Measurements from ENCODE around the gene USP30. TPM values are rescaled to one million over a fixed set of nuclear protein-coding genes. Genes with fewer than 3 reads are reported as not detected.
"Not testable (repeated sequence)": the region's sequence is repeated elsewhere in the genome, so short reads cannot be mapped to it uniquely, and the experiment has no call there.

The USP30 gene
- total RNA-seq, 2 donors from 2014 or later: 10.4 to 21.0 TPM

DNA sequence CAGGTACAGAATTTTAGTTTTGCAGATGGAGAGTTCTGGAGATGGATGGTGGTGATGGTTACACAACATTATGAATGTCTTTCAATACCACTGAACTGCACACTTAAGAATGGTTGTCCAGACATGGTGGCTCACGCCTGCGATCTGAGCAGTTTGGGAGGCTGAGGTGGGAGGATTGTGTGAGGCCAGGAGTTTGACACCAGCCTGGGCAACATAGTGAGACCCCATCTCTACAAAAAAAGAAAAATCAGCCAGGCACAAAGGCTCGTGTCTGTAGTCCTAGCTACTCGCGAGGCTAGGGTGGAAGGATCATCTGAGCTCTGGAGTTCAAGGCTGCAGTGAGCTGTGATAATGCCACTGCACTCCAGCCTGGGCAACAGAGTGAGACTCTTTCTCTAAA, 8.1 kb upstream of the USP30 start:
- H3K9me3 Mint-ChIP-seq: no peaks in the 10 kb centered on the region

DNA sequence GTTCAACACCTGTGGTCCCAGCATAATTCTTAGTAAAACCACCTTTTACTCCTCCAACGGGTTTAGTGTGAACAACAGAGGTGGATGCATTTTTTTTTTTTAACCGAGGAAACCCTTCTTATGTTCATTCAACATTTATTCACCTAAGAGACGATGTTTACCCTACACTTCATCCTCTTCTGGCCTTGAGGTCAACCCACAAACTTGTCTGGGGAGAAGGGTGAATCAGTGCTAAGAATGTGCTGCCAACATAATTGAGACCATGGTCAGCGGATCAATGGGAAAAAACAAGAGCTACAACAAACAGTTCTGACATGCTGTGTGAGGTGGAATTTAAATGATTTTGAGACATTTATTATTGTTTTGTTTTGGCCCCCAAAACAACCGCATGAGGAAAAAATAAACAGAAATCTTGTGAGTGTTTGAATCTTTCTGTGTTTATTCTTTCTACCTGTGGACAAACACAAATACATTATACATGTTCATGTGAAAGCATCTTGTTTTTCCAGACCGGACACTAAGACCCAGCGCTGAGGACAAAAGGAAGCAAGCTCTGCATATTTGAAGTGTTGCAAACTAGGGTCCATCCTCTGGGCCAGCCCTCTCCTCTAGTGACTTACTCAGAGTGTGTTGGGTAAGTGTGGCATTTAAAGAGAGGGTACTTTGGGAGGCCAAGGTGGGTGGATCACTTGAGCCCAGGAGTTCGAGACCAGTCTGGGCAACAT, 5.1 kb upstream of the USP30 start:
- Mint-ChIP-seq H3K9me3 (no peaks in the 10 kb centered on the region), H3K36me3 (peaks cover 0 to 4% of the 10 kb centered on the region in 2 donors), H3K27ac (no peak overlapping the region)
- DNase-seq (ENCODE audit: low spot score in 2 of 2): no peak
- ATAC-seq: no peak

More for the DNA sequence above, 8.1 kb upstream of the USP30 start:
- ATAC-seq (no peak), DNase-seq (ENCODE audit: low spot score in 2 of 2) (no peak)
- Mint-ChIP-seq H3K27ac (no peak overlapping the region), H3K36me3 (peaks cover 0 to 4% of the 10 kb centered on the region in 2 donors)

DNA sequence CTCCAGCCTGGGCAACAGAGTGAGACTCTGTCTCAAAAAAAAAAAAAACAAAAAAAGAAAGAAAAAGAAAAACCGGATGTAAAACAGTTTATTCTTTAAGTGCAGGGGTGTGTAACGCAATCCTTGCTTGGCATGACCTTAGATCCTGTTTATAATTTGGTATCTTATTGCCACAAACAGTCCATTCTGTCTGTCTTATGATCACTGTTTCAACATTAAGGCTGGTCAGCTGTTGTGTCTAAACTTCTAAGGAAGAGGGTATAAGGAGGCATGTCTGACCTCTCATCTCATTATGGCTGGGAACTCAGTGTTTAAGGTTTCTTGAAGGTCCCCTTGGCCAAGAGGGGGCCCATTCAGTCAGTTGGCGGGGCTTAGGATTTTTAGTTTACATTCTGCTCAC, 3.7 kb upstream of the USP30 start:
- not testable (repeated sequence) for H3K27ac Mint-ChIP-seq

DNA sequence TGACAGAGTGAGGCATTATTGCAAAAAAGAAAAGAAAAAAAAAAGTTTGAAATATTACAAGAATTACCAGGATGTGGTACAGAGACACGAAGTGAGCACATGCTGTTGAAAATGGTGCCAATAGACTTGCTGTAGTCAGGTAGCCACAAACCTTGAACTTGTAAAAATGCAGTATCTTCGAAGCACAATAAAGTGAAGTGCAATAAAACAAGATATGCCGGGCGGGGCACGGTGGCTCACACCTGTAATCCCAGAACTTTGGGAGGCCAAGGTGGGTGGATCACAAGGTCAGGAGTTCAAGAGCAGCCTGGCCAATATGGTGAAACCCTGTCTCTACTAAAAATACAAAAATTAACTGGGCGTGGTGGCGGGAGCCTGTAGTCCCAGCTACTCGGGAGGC, 2.6 kb upstream of the USP30 start:
- peaks cover 13% of the 10 kb centered on the region in 2 donors for H3K36me3 Mint-ChIP-seq
- H3K27ac Mint-ChIP-seq: peak overlapping the region in 1 of 2 donors; percentile 36
- not testable (repeated sequence) for H3K9me3 Mint-ChIP-seq; ATAC-seq; DNase-seq (ENCODE audit: low spot score in 2 of 2)

More for the DNA sequence above, 3.7 kb upstream of the USP30 start:
- H3K36me3 Mint-ChIP-seq: peaks cover 9 to 10% of the 10 kb centered on the region in 2 donors
- not testable (repeated sequence) for ATAC-seq; H3K9me3 Mint-ChIP-seq; DNase-seq (ENCODE audit: low spot score in 2 of 2)

DNA sequence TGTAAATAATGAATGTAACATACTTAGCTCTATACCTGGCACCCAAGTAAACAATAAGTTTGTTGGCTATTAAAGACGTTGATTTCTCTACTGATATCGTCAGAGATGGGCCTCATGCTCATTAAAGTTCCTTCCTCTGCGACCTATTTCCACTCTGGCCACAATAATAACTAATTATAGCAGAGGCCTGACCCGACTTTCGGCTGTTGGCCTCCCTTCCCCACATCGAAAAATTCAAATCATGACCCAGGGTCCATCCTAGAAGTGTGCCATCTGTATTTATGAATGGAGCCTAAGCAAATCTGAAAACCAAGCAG, 321 bp upstream of the USP30 start:
- H3K36me3 Mint-ChIP-seq: peaks cover 13% of the 10 kb centered on the region in 2 donors
- ATAC-seq: no peak
- no peak for DNase-seq (ENCODE audit: low spot score in 2 of 2)
- H3K9me3 Mint-ChIP-seq: no peaks in the 10 kb centered on the region
- H3K27ac Mint-ChIP-seq: peak overlapping the region; percentile 94 to 95

DNA sequence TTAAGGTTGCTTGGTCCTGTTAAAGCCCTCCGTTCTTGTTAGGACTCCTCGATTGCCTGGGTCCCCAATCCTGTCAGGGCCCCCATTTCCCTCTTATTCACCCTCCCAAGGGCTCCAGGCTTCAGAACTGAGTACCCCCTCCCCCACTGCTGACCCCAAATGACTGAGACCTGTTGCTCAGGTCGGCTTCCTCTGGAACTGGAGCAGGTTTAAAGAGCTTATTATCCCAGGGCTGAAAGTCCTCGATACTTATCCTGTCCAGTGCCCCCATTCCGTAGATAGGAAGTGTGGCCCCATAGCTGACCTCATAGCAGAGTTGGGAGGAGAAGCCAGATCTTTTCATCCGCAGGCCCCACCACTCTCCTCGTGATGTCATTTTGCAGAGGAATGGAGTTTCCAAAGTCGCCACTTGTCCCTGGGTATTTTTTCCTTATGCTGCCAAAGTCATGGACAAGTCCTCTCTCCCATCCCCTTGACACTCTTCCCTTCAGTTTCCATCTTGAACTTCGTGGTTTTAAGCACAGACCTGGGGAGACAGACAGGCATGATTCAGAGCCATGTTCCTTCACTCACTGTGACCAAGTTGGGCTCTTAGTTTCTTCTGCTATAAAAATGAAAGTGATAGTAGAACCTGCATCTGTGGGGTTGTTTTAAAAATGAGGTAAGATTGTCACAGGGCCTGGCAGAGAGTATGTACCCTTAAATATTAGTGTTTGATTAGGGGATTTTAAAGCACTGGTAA, 1.2 kb downstream of the USP30 start:
- H3K36me3 Mint-ChIP-seq: peaks cover 13% of the 10 kb centered on the region in 2 donors
- H3K27ac Mint-ChIP-seq: peak overlapping the region; percentile 94 to 98
- peak in 1 of 2 donors; percentile 20 for DNase-seq (ENCODE audit: low spot score in 2 of 2)
- no peaks in the 10 kb centered on the region for H3K9me3 Mint-ChIP-seq
- peak; percentile 73 to 87 for ATAC-seq

DNA sequence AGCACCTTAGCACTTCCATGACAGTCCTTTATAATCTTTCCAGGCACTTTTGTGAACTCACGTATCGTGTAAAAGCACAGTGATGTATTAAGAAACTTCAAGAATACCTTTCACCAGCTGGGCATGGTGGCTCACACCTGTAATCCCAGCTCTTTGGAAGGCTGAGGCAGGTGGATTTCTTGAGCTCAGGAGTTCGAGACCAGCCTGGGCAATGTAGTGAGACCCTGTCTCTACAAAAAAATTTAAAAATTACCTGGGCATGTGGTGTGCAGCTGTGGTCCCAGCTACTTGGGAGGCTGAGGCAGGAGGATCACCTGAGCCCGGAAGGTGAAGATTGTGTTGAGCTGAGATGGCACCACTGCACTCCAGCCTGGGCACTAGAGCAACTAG, 1.7 kb downstream of the USP30 start:
- H3K9me3 Mint-ChIP-seq; DNase-seq (ENCODE audit: low spot score in 2 of 2): not testable (repeated sequence)
- peaks cover 13% of the 10 kb centered on the region in 2 donors for H3K36me3 Mint-ChIP-seq
- H3K27ac Mint-ChIP-seq: peak overlapping the region; percentile 94 to 98
- ATAC-seq: peak in 1 of 2 donors; percentile 2

DNA sequence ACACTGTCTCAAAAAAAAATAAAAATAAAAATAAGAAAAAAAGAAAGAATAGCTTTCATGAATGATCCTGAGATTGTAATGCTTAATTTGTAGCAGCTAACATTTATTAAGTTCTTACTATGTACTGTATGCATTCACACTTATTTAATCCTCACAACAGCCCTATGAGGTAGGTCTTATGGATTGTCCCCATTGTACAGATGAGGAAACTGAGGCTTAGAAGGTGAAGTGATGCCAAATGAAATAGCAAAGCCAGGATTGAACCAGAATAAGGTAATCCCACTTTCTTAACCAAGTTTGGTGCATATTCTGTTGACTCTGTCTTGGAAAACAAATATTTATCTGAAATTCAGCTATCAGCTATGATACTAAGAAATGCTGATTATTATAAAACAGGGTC, 2.1 kb downstream of the USP30 start:
- no peaks in the 10 kb centered on the region for H3K9me3 Mint-ChIP-seq
- DNase-seq (ENCODE audit: low spot score in 2 of 2) (no peak), ATAC-seq (no peak)
- peak overlapping the region; percentile 94 to 98 for H3K27ac Mint-ChIP-seq
- H3K36me3 Mint-ChIP-seq: peaks cover 13% of the 10 kb centered on the region in 2 donors

DNA sequence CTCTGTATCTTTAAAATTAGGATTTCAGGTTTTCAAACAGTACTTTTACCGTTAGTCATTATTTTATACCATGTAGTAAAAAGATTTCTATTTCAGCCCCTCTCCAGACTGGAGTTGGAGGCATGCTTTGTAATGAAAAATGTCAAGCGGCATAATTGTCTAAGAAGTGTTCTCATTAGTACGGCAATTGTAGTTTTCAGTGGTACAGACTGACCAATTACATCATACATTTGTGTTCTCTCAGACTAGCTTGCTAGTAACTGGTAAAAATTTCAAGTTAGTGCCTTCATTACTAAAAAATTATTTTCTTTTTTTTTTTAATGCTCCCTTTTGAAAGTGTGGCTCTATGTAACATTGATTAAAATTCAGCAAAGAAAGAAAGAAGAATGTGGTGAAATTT, 4.5 kb downstream of the USP30 start:
- Mint-ChIP-seq H3K27ac (no peak overlapping the region), H3K9me3 (no peaks in the 10 kb centered on the region), H3K36me3 (peaks cover 13% of the 10 kb centered on the region in 2 donors)
- ATAC-seq: no peak
- DNase-seq (ENCODE audit: low spot score in 2 of 2): no peak

DNA sequence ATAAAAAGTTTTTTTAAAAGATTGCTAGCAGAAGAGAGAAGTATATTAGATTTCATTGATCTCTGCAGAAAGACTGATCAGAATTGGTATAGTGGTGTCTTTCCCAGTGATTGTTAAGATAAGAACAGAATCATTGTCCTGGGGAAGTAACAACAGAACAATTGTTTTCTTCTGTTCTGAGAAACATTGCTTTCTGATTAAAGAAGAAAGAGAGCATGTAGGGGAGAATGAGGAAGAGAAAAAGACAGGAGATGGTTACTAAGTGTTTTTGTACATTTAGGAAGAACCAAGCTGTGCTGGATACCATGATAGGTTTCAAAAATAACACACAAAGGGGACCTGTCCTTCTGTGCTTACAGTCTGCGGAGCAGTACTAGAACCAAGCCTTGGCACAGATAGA, 5.0 kb downstream of the USP30 start:
- ATAC-seq: no peak
- H3K27ac Mint-ChIP-seq: no peak overlapping the region
- H3K36me3 Mint-ChIP-seq: peaks cover 8 to 13% of the 10 kb centered on the region in 2 donors
- no peak for DNase-seq (ENCODE audit: low spot score in 2 of 2)
- no peaks in the 10 kb centered on the region for H3K9me3 Mint-ChIP-seq

DNA sequence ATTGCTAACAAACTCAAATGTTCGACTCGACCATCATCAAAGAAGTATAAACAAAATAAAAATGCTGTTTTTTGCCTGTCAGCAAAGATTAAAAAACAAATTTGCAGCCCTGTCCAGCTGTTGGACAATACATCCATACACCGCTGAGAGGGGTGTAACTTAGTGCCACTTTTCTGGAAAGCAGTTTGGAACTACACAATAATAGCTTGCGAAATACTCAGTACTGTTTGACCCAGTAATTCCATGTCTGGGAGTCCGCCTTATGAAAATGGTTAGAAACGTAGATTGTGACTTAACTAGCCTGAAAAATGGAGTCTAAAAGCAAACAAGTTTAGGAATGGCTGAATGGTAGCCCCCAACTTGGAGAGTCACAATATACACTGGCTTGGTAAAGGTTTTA, 6.4 kb downstream of the USP30 start:
- Mint-ChIP-seq H3K9me3 (no peaks in the 10 kb centered on the region), H3K36me3 (peaks cover 2 to 3% of the 10 kb centered on the region in 2 donors), H3K27ac (no peak overlapping the region)
- ATAC-seq: no peak
- no peak for DNase-seq (ENCODE audit: low spot score in 2 of 2)

DNA sequence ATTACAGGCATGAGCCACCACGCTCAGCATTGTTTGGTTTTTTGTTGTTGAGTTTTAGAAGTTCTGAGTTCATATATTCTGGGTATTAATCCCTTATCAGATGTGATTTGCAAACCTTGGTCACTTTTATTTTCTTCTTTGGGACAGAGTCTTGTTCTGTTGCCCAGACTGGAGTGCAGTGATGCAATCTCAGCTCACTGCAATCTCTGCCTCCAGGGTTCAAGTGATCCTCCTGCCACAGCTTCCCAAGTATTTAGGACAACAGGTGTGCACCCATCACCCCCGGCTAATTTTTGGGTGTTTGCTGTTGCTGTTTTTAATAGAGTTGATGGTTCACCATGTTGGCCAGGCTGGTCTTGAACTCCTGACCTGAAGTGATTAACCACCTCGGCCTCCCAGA, 11.8 kb downstream of the USP30 start:
- H3K27ac Mint-ChIP-seq: no peak overlapping the region
- DNase-seq (ENCODE audit: low spot score in 2 of 2): no peak
- no peaks in the 10 kb centered on the region for H3K9me3 Mint-ChIP-seq
- no peak for ATAC-seq
- H3K36me3 Mint-ChIP-seq: peaks cover 0 to 5% of the 10 kb centered on the region in 2 donors

DNA sequence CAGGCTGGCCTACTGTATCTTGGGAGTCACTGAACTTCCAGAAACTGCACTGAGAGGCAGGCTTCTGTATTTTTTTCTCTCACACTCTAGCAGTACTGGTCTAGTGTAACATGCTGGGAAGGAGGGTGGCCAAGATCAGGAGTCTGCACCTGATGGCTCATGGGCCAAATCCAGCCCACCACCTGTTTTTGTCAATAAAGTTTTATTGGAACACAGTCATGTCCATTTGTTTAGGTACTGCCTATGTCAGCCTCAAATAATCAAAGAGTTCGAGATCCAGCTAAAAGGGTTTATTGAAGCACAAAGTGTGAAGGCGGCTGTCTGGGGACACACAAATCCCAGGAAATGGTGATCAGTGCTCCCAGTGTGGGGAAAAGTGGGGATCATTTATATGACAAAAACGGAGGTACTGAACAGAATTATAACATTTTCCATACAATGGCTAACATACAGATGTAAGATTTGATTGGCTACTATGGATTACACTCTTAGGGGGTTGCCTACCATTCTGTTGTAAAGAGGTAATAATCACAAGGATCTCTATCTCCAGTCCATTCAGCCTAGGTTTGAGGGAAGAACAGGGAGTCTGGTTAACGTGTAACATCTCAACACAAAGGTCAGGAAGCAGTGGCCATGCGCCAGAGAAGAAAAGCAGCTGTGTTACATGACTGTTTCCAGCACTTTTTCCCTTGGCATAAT, 12.9 kb downstream of the USP30 start:
- no peaks in the 10 kb centered on the region for H3K9me3 Mint-ChIP-seq
- ATAC-seq (no peak), DNase-seq (ENCODE audit: low spot score in 2 of 2) (no peak)
- peaks cover 0 to 5% of the 10 kb centered on the region in 2 donors for H3K36me3 Mint-ChIP-seq
- H3K27ac Mint-ChIP-seq: no peak overlapping the region

DNA sequence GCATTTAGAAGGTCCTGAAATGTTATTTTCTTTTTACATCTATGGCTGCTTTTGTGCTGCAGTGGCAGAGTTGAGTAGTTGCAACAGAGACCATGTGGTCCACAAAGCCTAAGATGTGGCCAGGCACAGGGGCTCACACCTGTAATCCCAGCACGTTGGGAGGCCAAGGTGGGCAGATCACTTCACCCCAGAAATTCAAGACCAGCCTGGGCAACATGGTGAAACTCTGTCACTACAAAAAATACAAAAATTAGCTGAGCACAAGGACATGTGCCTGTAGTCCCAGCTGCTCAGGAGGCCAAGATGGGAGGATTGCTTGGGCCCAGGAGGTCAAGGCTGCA, 13.4 kb downstream of the USP30 start:
- H3K36me3 Mint-ChIP-seq: peaks cover 0 to 5% of the 10 kb centered on the region in 2 donors
- no peak overlapping the region for H3K27ac Mint-ChIP-seq
- ATAC-seq (no peak), DNase-seq (ENCODE audit: low spot score in 2 of 2) (no peak)
- H3K9me3 Mint-ChIP-seq: no peaks in the 10 kb centered on the region

DNA sequence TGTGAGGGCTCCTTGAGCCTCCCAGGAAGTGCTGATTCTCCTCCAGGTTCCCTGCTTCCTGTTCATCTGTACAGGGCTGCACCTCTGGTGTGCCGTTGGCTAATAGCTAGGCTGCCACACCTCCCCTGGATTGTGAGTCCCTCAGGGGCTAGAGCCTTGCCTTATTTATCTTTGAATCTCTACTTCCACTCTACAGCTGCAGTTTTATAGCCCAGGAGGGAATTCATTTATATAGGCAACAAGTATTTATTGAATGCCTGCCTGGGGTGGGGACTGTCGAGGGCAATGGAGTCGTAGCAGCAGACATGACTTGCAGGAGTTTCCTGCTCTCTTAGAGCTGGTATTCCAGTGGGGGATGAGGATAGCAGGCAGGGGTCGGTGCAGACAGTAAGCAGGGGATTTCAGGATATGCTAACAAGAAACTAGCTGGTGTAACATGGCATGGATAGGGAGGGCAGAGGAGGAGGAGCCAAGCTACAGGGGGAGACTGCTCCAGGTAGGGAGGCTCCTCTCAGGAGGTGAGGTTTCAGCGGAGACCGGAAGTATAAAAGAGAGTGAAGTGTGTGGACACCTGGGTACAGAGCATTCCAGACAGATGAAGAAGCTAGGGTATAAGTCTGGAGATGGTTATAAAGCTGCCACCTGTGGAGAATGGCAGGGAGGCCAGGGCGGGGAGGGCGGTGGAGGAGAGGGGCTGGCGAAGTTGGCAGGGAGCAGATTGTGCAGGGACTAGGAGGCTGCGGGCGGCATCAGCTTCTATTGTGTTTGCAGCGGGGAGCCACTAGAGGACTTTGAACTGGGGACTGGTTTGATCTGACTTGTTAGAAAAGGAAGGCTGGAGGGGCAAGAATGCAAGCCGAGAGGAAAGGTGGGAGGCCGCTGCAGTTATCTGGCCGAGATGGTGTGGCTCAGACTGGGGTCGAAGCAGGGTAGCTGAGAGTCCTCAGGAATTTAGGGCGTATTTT, 17.2 kb downstream of the USP30 start:
- ATAC-seq: no peak

DNA sequence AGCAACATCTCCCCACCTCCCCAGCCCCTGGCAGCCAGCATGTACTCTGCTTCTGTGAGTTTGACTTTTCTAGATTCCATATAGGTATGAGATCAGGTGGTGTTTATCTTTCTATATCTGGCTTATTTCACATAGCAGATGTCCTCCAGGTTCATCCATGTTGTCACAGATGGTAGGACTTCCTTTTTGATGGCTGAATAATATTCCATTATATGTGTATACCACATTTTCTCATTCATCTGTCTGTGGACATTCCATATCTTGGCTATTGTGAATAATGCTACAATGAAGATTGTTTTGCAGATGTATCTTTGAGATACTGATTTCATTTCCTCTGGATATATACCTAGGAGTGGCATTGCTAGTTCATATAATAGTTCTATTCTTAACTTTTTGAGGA, 22.5 kb downstream of the USP30 start:
- peaks cover 0 to 5% of the 10 kb centered on the region in 2 donors for H3K9me3 Mint-ChIP-seq
- no peak for DNase-seq (ENCODE audit: low spot score in 2 of 2)
- ATAC-seq: no peak
- H3K27ac Mint-ChIP-seq: no peak overlapping the region
- peaks cover 28 to 29% of the 10 kb centered on the region in 2 donors for H3K36me3 Mint-ChIP-seq

More for the DNA sequence above, 17.2 kb downstream of the USP30 start:
- Mint-ChIP-seq H3K27ac (peak overlapping the region in 1 of 2 donors; percentile 84), H3K36me3 (peaks cover 8 to 10% of the 10 kb centered on the region in 2 donors), H3K9me3 (no peaks in the 10 kb centered on the region)
- no peak for DNase-seq (ENCODE audit: low spot score in 2 of 2)

Data from activated naive CD4-positive, alpha-beta T cell treated with anti-CD3 and anti-CD28 coated beads, Interleukin-2, amount 50 U/mL, for 72 hours (primary cell).